ENCODE measurements around the gene TRIM42. TPM values are rescaled to one million over a fixed set of nuclear protein-coding genes. Genes with fewer than 3 reads are reported as not detected.
A peak's percentile ranks its signal among the peaks of the same experiment; 100 is the strongest.

The TRIM42 gene
- total RNA-seq, 1 experiment from 2014 or later, result not detected

GRCh38 chr3:140731440-140732119 is 53.7 kb downstream of the TRIM42 start:
- BruUV-seq (replicated peaks), result no TSS peak
- Mint-ChIP-seq H3K4me1 (ENCODE audit: insufficient read depth, unreplicated experiment) (no peaks in the 10 kb centered on the region), H3K36me3 (ENCODE audit: insufficient read depth, unreplicated experiment) (no peaks in the 10 kb centered on the region), H3K4me3 (ENCODE audit: unreplicated experiment) (no peak overlapping the region), H3K9me3 (ENCODE audit: unreplicated experiment) (peaks cover 7% of the 10 kb centered on the region), H3K27ac (ENCODE audit: low read depth, unreplicated experiment) (no peak overlapping the region), H3K27me3 (ENCODE audit: insufficient read depth, unreplicated experiment) (peaks cover 50% of the 10 kb centered on the region)
- intact Hi-C loops (cut with micrococcal nuclease), result no loop called here
- POLR2A ChIA-PET, result no interaction called here
- DNase-seq (ENCODE audit: unreplicated experiment), result no peak
- CTCF ChIA-PET, result no interaction called here
- TF ChIP-seq CTCF (IDR thresholded peaks at IDR 0.05; ENCODE audit: unreplicated experiment), result no peak

GRCh38 chr3:140733623-140734022 is 55.8 kb downstream of the TRIM42 start:
- H3K36me3 Mint-ChIP-seq (ENCODE audit: insufficient read depth, unreplicated experiment), result no peaks in the 10 kb centered on the region
- H3K4me3 Mint-ChIP-seq (ENCODE audit: unreplicated experiment), result no peak overlapping the region
- no peak for TF ChIP-seq CTCF (IDR thresholded peaks at IDR 0.05; ENCODE audit: unreplicated experiment)
- no peak for DNase-seq (ENCODE audit: unreplicated experiment)
- peaks cover 7% of the 10 kb centered on the region for H3K9me3 Mint-ChIP-seq (ENCODE audit: unreplicated experiment)
- intact Hi-C loops (cut with micrococcal nuclease), result no loop called here
- ChIA-PET CTCF (interaction anchor here (0.6 kb wide), 1 partner anchor 410 kb away, joined by 3 read pairs; no protein-coding TSS in a partner anchor), POLR2A (no interaction called here)
- no peaks in the 10 kb centered on the region for H3K4me1 Mint-ChIP-seq (ENCODE audit: insufficient read depth, unreplicated experiment)
- no peak overlapping the region for H3K27ac Mint-ChIP-seq (ENCODE audit: low read depth, unreplicated experiment)
- no TSS peak for BruUV-seq (replicated peaks)
- H3K27me3 Mint-ChIP-seq (ENCODE audit: insufficient read depth, unreplicated experiment), result peaks cover 50% of the 10 kb centered on the region

GRCh38 chr3:140736863-140737460 is 59.1 kb downstream of the TRIM42 start:
- intact Hi-C loops (cut with micrococcal nuclease), result loop anchor here (1.0 to 5.0 kb wide), 5 partner anchors 125 to 800 kb away; no protein-coding TSS in a partner anchor
- DNase-seq (ENCODE audit: unreplicated experiment), result peak; percentile 36
- TF ChIP-seq CTCF (IDR thresholded peaks at IDR 0.05; ENCODE audit: unreplicated experiment), result peak; percentile 61
- ChIA-PET POLR2A (no interaction called here), CTCF (interaction anchor here (0.8 to 1.7 kb wide), 9 partner anchors 11 to 1173 kb away, joined by 3 to 6 read pairs (median 3); no protein-coding TSS in a partner anchor)
- BruUV-seq (replicated peaks), result no TSS peak
- Mint-ChIP-seq H3K36me3 (ENCODE audit: insufficient read depth, unreplicated experiment) (no peaks in the 10 kb centered on the region), H3K27ac (ENCODE audit: low read depth, unreplicated experiment) (no peak overlapping the region), H3K27me3 (ENCODE audit: insufficient read depth, unreplicated experiment) (peaks cover 27% of the 10 kb centered on the region), H3K4me3 (ENCODE audit: unreplicated experiment) (no peak overlapping the region), H3K4me1 (ENCODE audit: insufficient read depth, unreplicated experiment) (no peaks in the 10 kb centered on the region), H3K9me3 (ENCODE audit: unreplicated experiment) (peaks cover 7% of the 10 kb centered on the region)

- Mint-ChIP-seq H3K9me3 (ENCODE audit: unreplicated experiment) (no peaks in the 10 kb centered on the region), H3K4me3 (ENCODE audit: unreplicated experiment) (no peak overlapping the region), H3K27ac (ENCODE audit: low read depth, unreplicated experiment) (no peak overlapping the region), H3K4me1 (ENCODE audit: insufficient read depth, unreplicated experiment) (no peaks in the 10 kb centered on the region), H3K36me3 (ENCODE audit: insufficient read depth, unreplicated experiment) (no peaks in the 10 kb centered on the region), H3K27me3 (ENCODE audit: insufficient read depth, unreplicated experiment) (no peaks in the 10 kb centered on the region)
- TF ChIP-seq CTCF (IDR thresholded peaks at IDR 0.05; ENCODE audit: unreplicated experiment), result no peak
- CTCF ChIA-PET, result interaction anchor here (0.6 kb wide), 1 partner anchor 724 kb away, joined by 4 read pairs; no protein-coding TSS in a partner anchor
- POLR2A ChIA-PET, result interaction anchor here (0.7 kb wide), 1 partner anchor 124 kb away, joined by 3 read pairs; no protein-coding TSS in a partner anchor
- no peak for DNase-seq (ENCODE audit: unreplicated experiment)
- intact Hi-C loops (cut with micrococcal nuclease), result no loop called here
- no TSS peak for BruUV-seq (replicated peaks)
These were observed 64.3 kb downstream of the TRIM42 start for GRCh38 chr3:140742116-140742515.
